CD14-positive monocyte (primary cell): ENCODE measurements around the gene SLC25A14. TPM values are rescaled to one million over a fixed set of nuclear protein-coding genes. Genes with fewer than 3 reads are reported as not detected.
"Not testable (repeated sequence)": the region's sequence is repeated elsewhere in the genome, so short reads cannot be mapped to it uniquely, and the experiment has no call there.

Source experiments
- DNase-seq, 3 donors: peaks; one replicate each; pipeline ENCODE4 v3.0.0-alpha.2; 2011 to 2022
- H2AFZ ChIP-seq: 2 replicates; pipeline ENCODE4 v1.6.0; 2012; ENCODE audit warnings: mild to moderate bottlenecking, low read depth, low read length, inconsistent platforms; ENCODE audit not compliant: insufficient read depth, poor library complexity, severe bottlenecking
- H3K27ac ChIP-seq, 2 donors: 1 replicate in 1 of 2; 2 replicates in 1 of 2; pipeline ENCODE4 v1.5.1; 2012 to 2013; ENCODE audit warnings: low read length in 2 of 2, control low read depth in 1 of 2, inconsistent platforms in 1 of 2, low read depth in 1 of 2, mild to moderate bottlenecking in 1 of 2
- H3K27me3 ChIP-seq, 2 donors: one replicate each; pipeline versions ENCODE4 v1.6.0 to v1.6.1; 2011 to 2013; ENCODE audit warnings: low read length in 2 of 2; ENCODE audit not compliant: control insufficient read depth in 2 of 2, insufficient read depth in 2 of 2
- H3K36me3 ChIP-seq, 2 donors: replicated peaks in 1 of 2; 1 replicate in 1 of 2; 2 replicates in 1 of 2; pipeline versions ENCODE4 v1.5.1 to v1.6.1; 2012 to 2013; ENCODE audit warnings: low read length in 2 of 2, control low read depth in 1 of 2, inconsistent platforms in 1 of 2, mild to moderate bottlenecking in 1 of 2; ENCODE audit not compliant: insufficient read depth in 2 of 2, control insufficient read depth in 1 of 2
- H3K4me1 ChIP-seq, 2 donors: 1 replicate in 1 of 2; 2 replicates in 1 of 2; pipeline versions ENCODE4 v1.5.1 to v1.6.1; 2012 to 2013; ENCODE audit warnings: low read length in 2 of 2, control low read depth in 1 of 2, inconsistent platforms in 1 of 2, mild to moderate bottlenecking in 1 of 2, moderate library complexity in 1 of 2; ENCODE audit not compliant: insufficient read depth in 2 of 2, control insufficient read depth in 1 of 2
- H3K4me2 ChIP-seq: replicated peaks from 2 replicates; pipeline ENCODE3; 2012; ENCODE audit warnings: low read length, moderate library complexity, mild to moderate bottlenecking; ENCODE audit not compliant: poor library complexity, severe bottlenecking; ENCODE audit errors: extremely low read depth
- H3K4me3 ChIP-seq, 3 experiments: fragments of 200-600 bp in 1 of 3; sonication (generic) in 1 of 3; replicated peaks in 1 of 3; 1 replicate in 2 of 3; 2 replicates in 1 of 3; pipeline ENCODE4 v1.5.1; 2011 to 2013; ENCODE audit warnings: low read length in 3 of 3, mild to moderate bottlenecking in 3 of 3, control low read depth in 2 of 3, low read depth in 2 of 3, inconsistent platforms in 1 of 3, moderate library complexity in 1 of 3
- H3K79me2 ChIP-seq: 2 replicates; pipeline ENCODE4 v1.6.0; 2012; ENCODE audit warnings: mild to moderate bottlenecking, control low read depth, inconsistent platforms, low read length, moderate library complexity; ENCODE audit not compliant: insufficient read depth
- H3K9ac ChIP-seq: 2 replicates; pipeline ENCODE4 v1.6.0; 2017; ENCODE audit warnings: low read length, mild to moderate bottlenecking; ENCODE audit not compliant: insufficient read depth, poor library complexity, severe bottlenecking
- H3K9me3 ChIP-seq, 2 donors: replicated peaks in 1 of 2; 1 replicate in 1 of 2; 2 replicates in 1 of 2; pipeline versions ENCODE4 v1.5.1 to v1.6.1; 2012 to 2013; ENCODE audit warnings: low read length in 2 of 2, control low read depth in 1 of 2; ENCODE audit not compliant: control insufficient read depth in 1 of 2, insufficient read depth in 1 of 2
- H4K20me1 ChIP-seq: 2 replicates; pipeline ENCODE4 v1.6.0; 2012; ENCODE audit warnings: mild to moderate bottlenecking, low read length, control low read depth, moderate library complexity; ENCODE audit not compliant: insufficient read depth
- H3K27ac Mint-ChIP-seq, 7 donors: one replicate each; pipeline ENCODE4 v1.8.0; 2020; ENCODE audit warnings: mild to moderate bottlenecking in 7 of 7, mixed read lengths in 7 of 7, moderate library complexity in 6 of 7, inconsistent platforms in 2 of 7
- H3K27me3 Mint-ChIP-seq, 3 donors: one replicate each; pipeline ENCODE4 v1.8.0; 2021 to 2022; ENCODE audit warnings: low read depth in 3 of 3, mild to moderate bottlenecking in 3 of 3, mixed read lengths in 3 of 3, moderate library complexity in 3 of 3, inconsistent platforms in 1 of 3
- H3K36me3 Mint-ChIP-seq, 2 donors: one replicate each; pipeline ENCODE4 v1.8.0; 2020; ENCODE audit warnings: mixed read lengths in 2 of 2, inconsistent platforms in 1 of 2, mild to moderate bottlenecking in 1 of 2
- H3K4me1 Mint-ChIP-seq: one replicate; pipeline ENCODE4 v1.8.0; 2020; ENCODE audit warnings: mild to moderate bottlenecking, mixed read lengths
- H3K4me3 Mint-ChIP-seq, 2 donors: one replicate each; pipeline ENCODE4 v1.8.0; 2020; ENCODE audit warnings: mild to moderate bottlenecking in 2 of 2, mixed read lengths in 2 of 2, moderate library complexity in 1 of 2
- H3K9me3 Mint-ChIP-seq, 7 donors: one replicate each; pipeline ENCODE4 v1.8.0; 2020 to 2022; ENCODE audit warnings: mixed read lengths in 7 of 7, mild to moderate bottlenecking in 6 of 7, moderate library complexity in 6 of 7, inconsistent platforms in 2 of 7
- WGBS: methylation state at CpG from one replicate; pipeline ENCODE4 v1.1.5; 2013; ENCODE audit warnings: missing lambda C conversion rate; ENCODE audit not compliant: insufficient coverage; 5-methylcytosine and 5-hydroxymethylcytosine counted together
- intact Hi-C, 2 donors: fragments of 100-400 bp; cut with micrococcal nuclease; formaldehyde crosslinking; loops; one replicate each; pipeline versions ENCODE4 v1.15.0 to v1.15.1; 2023
- polyA plus RNA-seq, 3 donors: library from polyadenylated mRNA; depleted of rRNA in 1 of 3; unstranded in 2 of 3; stranded (reverse) in 1 of 3; fragments of 300-500 nt in 2 of 3; fragments of >200 nt in 1 of 3; fragmentation: Illumina TruSeq in 2 of 3; gene quantifications; 1 replicate in 2 of 3; 2 replicates in 1 of 3; pipeline ENCODE4 v1.2.3, GENCODE V29; 2012 to 2021
- TF ChIP-seq, protein P1 (sequence below): fragments of 200-600 bp; IDR thresholded peaks from one replicate; pipeline ENCODE4 v1.8.0; 2022; ENCODE audit warnings: antibody characterized with exemption, mild to moderate bottlenecking

SLC25A14 gene
- polyA plus RNA-seq, 3 donors = 7.5 to 19.2 (median 12.2) TPM

DNA sequence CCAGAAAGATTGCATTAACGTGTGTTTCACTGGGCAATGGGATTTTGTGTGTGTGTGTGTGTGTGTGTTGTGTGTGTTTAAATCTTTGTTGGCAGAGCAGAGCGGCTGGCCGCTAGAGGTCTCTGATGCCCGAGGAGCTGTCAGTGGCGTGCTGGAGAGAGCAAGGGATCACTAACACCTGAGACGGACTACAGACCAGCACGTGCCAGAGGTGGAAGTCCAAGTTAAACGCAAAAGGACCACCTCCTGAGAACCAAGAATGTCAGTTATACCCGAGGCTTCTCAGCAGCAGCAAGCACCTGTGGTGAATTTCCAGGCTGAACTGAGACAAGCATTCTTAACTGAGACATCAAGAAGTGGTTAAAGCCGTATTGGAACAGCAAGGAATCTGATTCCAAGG lies 9.0 kb upstream of the SLC25A14 start:
- Histone ChIP-seq H2AFZ (no peak overlapping the region), H3K9ac (no peak overlapping the region), H3K27ac (no peak overlapping the region), H3K79me2 (no peaks in the 10 kb centered on the region), H3K27me3 (peaks cover 2% of the 10 kb centered on the region in 2 donors), H3K36me3 (no peaks in the 10 kb centered on the region), H3K4me3 (no peak overlapping the region), H3K4me1 (no peaks in the 10 kb centered on the region), H4K20me1 (no peaks in the 10 kb centered on the region), H3K9me3 (no peaks in the 10 kb centered on the region), H3K4me2 (no peak overlapping the region)
- H3K36me3 Mint-ChIP-seq = no peaks in the 10 kb centered on the region
- TF ChIP-seq, protein P1, sequence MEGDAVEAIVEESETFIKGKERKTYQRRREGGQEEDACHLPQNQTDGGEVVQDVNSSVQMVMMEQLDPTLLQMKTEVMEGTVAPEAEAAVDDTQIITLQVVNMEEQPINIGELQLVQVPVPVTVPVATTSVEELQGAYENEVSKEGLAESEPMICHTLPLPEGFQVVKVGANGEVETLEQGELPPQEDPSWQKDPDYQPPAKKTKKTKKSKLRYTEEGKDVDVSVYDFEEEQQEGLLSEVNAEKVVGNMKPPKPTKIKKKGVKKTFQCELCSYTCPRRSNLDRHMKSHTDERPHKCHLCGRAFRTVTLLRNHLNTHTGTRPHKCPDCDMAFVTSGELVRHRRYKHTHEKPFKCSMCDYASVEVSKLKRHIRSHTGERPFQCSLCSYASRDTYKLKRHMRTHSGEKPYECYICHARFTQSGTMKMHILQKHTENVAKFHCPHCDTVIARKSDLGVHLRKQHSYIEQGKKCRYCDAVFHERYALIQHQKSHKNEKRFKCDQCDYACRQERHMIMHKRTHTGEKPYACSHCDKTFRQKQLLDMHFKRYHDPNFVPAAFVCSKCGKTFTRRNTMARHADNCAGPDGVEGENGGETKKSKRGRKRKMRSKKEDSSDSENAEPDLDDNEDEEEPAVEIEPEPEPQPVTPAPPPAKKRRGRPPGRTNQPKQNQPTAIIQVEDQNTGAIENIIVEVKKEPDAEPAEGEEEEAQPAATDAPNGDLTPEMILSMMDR = no peak
- H3K4me1 Mint-ChIP-seq = no peaks in the 10 kb centered on the region
- 0% methylated on average over 5 of the region's 10 CpGs for WGBS
- no peak overlapping the region for H3K4me3 Mint-ChIP-seq
- intact Hi-C loops = no loop called here
- DNase-seq = peak in 2 of 3 donors; percentile 0 to 3
- H3K9me3 Mint-ChIP-seq = peaks cover 0 to 1% (median 0%) of the 10 kb centered on the region in 7 donors
- H3K27ac Mint-ChIP-seq = no peak overlapping the region
- H3K27me3 Mint-ChIP-seq = peaks cover 9 to 19% (median 12%) of the 10 kb centered on the region in 3 donors

DNA sequence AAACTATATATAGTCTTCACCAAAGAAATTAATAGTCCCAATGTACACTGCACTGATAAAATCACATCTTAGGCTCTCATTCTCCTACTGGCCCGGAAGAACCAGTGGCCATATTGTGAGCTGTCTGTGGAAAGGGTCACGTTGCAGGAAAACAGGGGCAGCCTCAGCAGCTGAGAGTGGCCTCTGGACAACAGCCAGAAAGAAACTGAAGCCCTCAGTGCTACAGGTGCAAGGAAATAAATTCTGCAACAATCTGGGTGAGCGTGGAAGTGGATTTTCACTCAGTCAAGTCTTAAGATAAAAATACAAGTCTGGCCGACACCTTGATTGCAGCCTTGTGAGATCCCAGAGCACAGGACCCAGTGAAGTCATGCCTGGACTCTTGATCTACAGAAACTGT lies 3.2 kb upstream of the SLC25A14 start:
- TF ChIP-seq, protein P1 = no peak
- H3K79me2 ChIP-seq = no peaks in the 10 kb centered on the region
- no peak overlapping the region for H3K9ac ChIP-seq
- no peak overlapping the region for H3K4me3 Mint-ChIP-seq
- H3K27me3 Mint-ChIP-seq = peaks cover 0 to 5% (median 2%) of the 10 kb centered on the region in 3 donors
- no peak overlapping the region for H2AFZ ChIP-seq
- WGBS = 71% methylated on average over 3 of the region's 4 CpGs
- peaks cover 0 to 9% (median 2%) of the 10 kb centered on the region in 7 donors for H3K9me3 Mint-ChIP-seq
- H3K27me3 ChIP-seq = no peaks in the 10 kb centered on the region
- H3K27ac Mint-ChIP-seq = no peak overlapping the region
- peaks cover 4 to 8% of the 10 kb centered on the region in 2 donors for H3K4me1 ChIP-seq
- no peak overlapping the region for H3K4me2 ChIP-seq
- no peak overlapping the region for H3K4me3 ChIP-seq
- DNase-seq = no peak
- no peak overlapping the region for H3K27ac ChIP-seq
- intact Hi-C loops = no loop called here
- H3K36me3 Mint-ChIP-seq = no peaks in the 10 kb centered on the region
- H4K20me1 ChIP-seq = no peaks in the 10 kb centered on the region
- H3K4me1 Mint-ChIP-seq = peaks cover 14% of the 10 kb centered on the region
- no peaks in the 10 kb centered on the region for H3K9me3 ChIP-seq
- H3K36me3 ChIP-seq = no peaks in the 10 kb centered on the region

DNA sequence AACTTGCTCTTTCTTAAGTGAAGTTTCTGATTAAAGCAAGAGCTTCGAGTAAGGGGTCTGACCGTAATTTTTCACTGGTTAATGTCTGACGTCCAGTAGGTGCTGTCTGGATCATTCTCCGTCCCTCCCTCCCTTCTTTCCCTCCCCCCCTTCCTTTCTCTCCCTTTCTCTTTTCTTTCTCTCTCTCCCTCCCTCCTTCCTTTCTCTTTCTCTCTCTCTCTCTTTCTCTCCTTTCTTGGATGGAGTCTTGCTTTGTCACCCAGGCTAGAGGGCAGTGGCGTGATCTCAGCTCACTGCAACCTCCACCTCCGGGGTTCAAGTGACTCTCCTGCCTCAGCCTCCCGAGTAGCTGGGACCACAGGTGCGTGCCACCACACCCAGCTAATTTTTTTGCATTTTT lies 850 bp upstream of the SLC25A14 start:
- H3K27me3 ChIP-seq, intact Hi-C loops, H3K36me3 ChIP-seq, H3K9me3 Mint-ChIP-seq, H3K27ac Mint-ChIP-seq, DNase-seq, H3K9ac ChIP-seq, H3K36me3 Mint-ChIP-seq, H3K4me1 ChIP-seq, H3K27ac ChIP-seq, H3K27me3 Mint-ChIP-seq, H4K20me1 ChIP-seq, H3K79me2 ChIP-seq, H3K9me3 ChIP-seq: not testable (repeated sequence)
- H3K4me3 Mint-ChIP-seq = peak overlapping the region; percentile 96
- H3K4me2 ChIP-seq = peak overlapping the region; percentile 90
- peak overlapping the region in 2 of 3 experiments; percentile 78 to 93 for H3K4me3 ChIP-seq
- H3K4me1 Mint-ChIP-seq = peaks cover 14% of the 10 kb centered on the region
- 80% methylated on average over 1 of the region's 8 CpGs for WGBS
- H2AFZ ChIP-seq = peak overlapping the region; percentile 91
